Dermis blood vessel endothelial cell (primary cell): ENCODE results near the gene KIF5C. TPM values are rescaled to one million over a fixed set of nuclear protein-coding genes. Genes with fewer than 3 reads are reported as not detected.

Experiments
- DNase-seq: peaks from one replicate; pipeline ENCODE4 v3.0.0; 2010
- total RNA-seq: library from RNA; depleted of rRNA; stranded (reverse); fragments of >200 nt; gene quantifications from 2 replicates; pipeline ENCODE4 v1.2.3, GENCODE V29; 2014

KIF5C gene
- total RNA-seq, 1 donor from 2014 or later, result 0.34 TPM

GRCh38 chr2:149056541-149057255, 181.7 kb downstream of the KIF5C start:
- DNase-seq, result no peak

GRCh38 chr2:149057401-149057800, 182.4 kb downstream of the KIF5C start:
- DNase-seq, result no peak

GRCh38 chr2:149058936-149059335, 183.9 kb downstream of the KIF5C start:
- DNase-seq, result no peak

GRCh38 chr2:149059822-149060221, 184.8 kb downstream of the KIF5C start:
- DNase-seq, result no peak

- DNase-seq, result no peak
Observed at GRCh38 chr2:149061133-149061745, 186.2 kb downstream of the KIF5C start.

- DNase-seq, result no peak
Observed at GRCh38 chr2:149062531-149062930, 187.5 kb downstream of the KIF5C start.

- DNase-seq, result no peak
Observed at GRCh38 chr2:149063177-149063576, 188.2 kb downstream of the KIF5C start.

GRCh38 chr2:149064365-149064841, 189.4 kb downstream of the KIF5C start:
- DNase-seq, result no peak

- DNase-seq, result no peak
Observed at GRCh38 chr2:149064856-149065630, 190.0 kb downstream of the KIF5C start.

GRCh38 chr2:149068225-149068995, 193.4 kb downstream of the KIF5C start:
- no peak for DNase-seq

- DNase-seq, result no peak
Observed at GRCh38 chr2:149068996-149069888, 194.2 kb downstream of the KIF5C start.

GRCh38 chr2:149070681-149071320, 195.8 kb downstream of the KIF5C start:
- DNase-seq, result no peak

- DNase-seq, result no peak
Observed at GRCh38 chr2:149075105-149075504, 200.1 kb downstream of the KIF5C start.

- DNase-seq, result no peak
Observed at GRCh38 chr2:149075853-149076252, 200.8 kb downstream of the KIF5C start.

Other genes starting within 250 kb of the KIF5C start
- gene EPC2, start 230.5 kb upstream of the KIF5C start, total RNA-seq, result 20.9 and 26.6 TPM in 2 replicates
- gene LYPD6B, start 163.5 kb downstream of the KIF5C start, total RNA-seq, result not detected in 2 replicates